Memory B cell (primary cell): Measurements from ENCODE around the gene CGB5.
"Not testable (repeated sequence)": the region's sequence is repeated elsewhere in the genome, so short reads cannot be mapped to it uniquely, and the experiment has no call there.

Experiments
- ATAC-seq: fragments of 150-1000 bp; cut with Tn5 transposase; 2 replicates; pipeline ENCODE4 v1.10.0; 2021; ENCODE audit warnings: low read depth, mild to moderate bottlenecking, moderate library complexity
- DNase-seq, 2 donors: peaks; one replicate each; pipeline ENCODE4 v3.0.0; 2022; ENCODE audit warnings: low spot score in 2 of 2
- H3K27ac Mint-ChIP-seq: one replicate; pipeline ENCODE4 v1.8.0; 2022; ENCODE audit warnings: mild to moderate bottlenecking, moderate library complexity, mixed read lengths
- H3K27me3 Mint-ChIP-seq: one replicate; pipeline ENCODE4 v1.8.0; 2022; ENCODE audit warnings: mixed read lengths
- H3K36me3 Mint-ChIP-seq: one replicate; pipeline ENCODE4 v1.8.0; 2022; ENCODE audit warnings: mild to moderate bottlenecking, mixed read lengths
- H3K4me1 Mint-ChIP-seq: one replicate; pipeline ENCODE4 v1.8.0; 2022; ENCODE audit warnings: mixed read lengths
- H3K4me3 Mint-ChIP-seq: one replicate; pipeline ENCODE4 v1.8.0; 2022; ENCODE audit warnings: mild to moderate bottlenecking, moderate library complexity, mixed read lengths
- H3K9me3 Mint-ChIP-seq: one replicate; pipeline ENCODE4 v1.8.0; 2022; ENCODE audit warnings: mixed read lengths

The CGB5 gene

GRCh38 chr19:49031642-49032301 is 11.9 kb upstream of the CGB5 start, which contains the start of gene CGB2:
CGB2 (plus strand) TSS chr19:49031890; CDS start chr19:49032096, 206 bp downstream.
- H3K27ac Mint-ChIP-seq, H3K4me3 Mint-ChIP-seq, H3K27me3 Mint-ChIP-seq, H3K36me3 Mint-ChIP-seq, H3K4me1 Mint-ChIP-seq, H3K9me3 Mint-ChIP-seq, DNase-seq: not testable (repeated sequence)
- peak; percentile 74 for ATAC-seq

DNA sequence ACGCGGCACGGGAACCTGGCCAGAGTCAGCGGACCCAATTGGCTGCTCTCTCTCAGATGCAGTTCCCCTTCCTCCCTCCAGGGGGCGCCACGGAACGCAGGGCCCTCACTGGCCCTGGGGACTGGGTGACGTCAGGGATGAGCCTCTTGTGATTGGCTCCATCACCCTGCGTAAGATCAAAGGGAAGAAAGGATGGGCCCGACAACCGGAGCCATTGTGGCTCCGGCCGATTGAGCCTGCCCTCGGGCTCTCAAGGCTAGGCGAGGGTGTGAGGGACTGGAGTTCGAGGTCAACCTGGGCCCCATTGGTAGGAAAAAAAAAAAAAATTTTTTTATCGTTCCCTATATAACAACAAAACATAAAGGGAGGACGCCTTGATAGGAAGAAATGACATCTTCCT is 6.8 kb upstream of the CGB5 start, which contains the start of gene CGB1:
Gene CGB1, minus strand, starts transcription at position 81 of the 400 bp plus-strand sequence. CDS start 184 bp downstream, outside the sequence.
- not testable (repeated sequence) for H3K9me3 Mint-ChIP-seq, H3K4me3 Mint-ChIP-seq, H3K36me3 Mint-ChIP-seq, H3K27ac Mint-ChIP-seq, ATAC-seq, DNase-seq, H3K4me1 Mint-ChIP-seq, H3K27me3 Mint-ChIP-seq

- H3K36me3 Mint-ChIP-seq, DNase-seq, H3K4me3 Mint-ChIP-seq, H3K27ac Mint-ChIP-seq, H3K9me3 Mint-ChIP-seq, H3K4me1 Mint-ChIP-seq, ATAC-seq, H3K27me3 Mint-ChIP-seq: not testable (repeated sequence)
These were observed 5.5 kb upstream of the CGB5 start for GRCh38 chr19:49038111-49038510.

GRCh38 chr19:49038557-49039276 is 4.9 kb upstream of the CGB5 start:
- ATAC-seq, H3K4me1 Mint-ChIP-seq, DNase-seq: not testable (repeated sequence)

DNA sequence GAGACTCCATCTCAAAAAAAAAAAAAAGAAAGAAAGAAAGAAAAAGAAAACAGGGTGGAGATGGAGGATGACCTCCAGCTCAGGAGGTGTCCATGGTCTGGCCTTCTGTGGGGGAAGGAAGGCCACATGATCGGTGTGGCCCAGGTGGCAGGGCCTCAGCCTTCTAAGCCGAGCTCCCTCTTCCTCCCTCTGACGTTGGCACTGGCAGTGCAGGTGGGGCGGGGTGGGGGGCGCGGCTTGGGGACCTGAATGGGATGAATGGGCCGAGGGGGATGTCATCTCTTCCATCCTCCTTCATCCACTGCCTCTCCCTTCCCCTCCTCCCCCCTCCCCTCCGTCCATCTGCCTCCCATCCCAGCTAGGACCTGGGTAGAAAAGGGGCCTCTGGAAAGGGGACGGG is 3.9 kb upstream of the CGB5 start:
- not testable (repeated sequence) for H3K4me1 Mint-ChIP-seq, H3K9me3 Mint-ChIP-seq, ATAC-seq, DNase-seq, H3K27me3 Mint-ChIP-seq, H3K4me3 Mint-ChIP-seq, H3K27ac Mint-ChIP-seq, H3K36me3 Mint-ChIP-seq

More at GRCh38 chr19:49038557-49039276, 4.9 kb upstream of the CGB5 start:
- H3K36me3 Mint-ChIP-seq, H3K27ac Mint-ChIP-seq, H3K4me3 Mint-ChIP-seq, H3K9me3 Mint-ChIP-seq, H3K27me3 Mint-ChIP-seq: not testable (repeated sequence)

DNA sequence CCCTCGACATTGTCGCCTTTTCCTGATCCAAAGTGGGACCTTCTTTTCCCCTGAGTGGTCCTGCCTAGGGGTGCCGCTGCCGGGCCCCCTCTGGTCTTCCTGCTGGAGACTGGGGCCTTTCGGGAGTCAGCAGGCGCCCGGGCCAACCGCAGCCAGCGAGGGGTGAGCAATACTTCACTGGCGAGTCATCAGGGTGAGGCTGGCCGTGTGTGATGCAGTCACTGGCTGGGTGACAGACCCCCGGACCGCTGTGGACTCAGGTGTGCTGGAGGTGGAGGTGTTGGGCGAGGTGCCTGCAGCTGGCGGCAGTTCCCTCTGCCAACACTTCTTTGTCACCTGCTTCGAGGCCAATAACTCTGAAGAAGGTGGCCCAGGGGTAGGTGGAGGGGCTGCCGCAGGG is 1.5 kb upstream of the CGB5 start:
- Mint-ChIP-seq H3K27me3 (peaks cover 4% of the 10 kb centered on the region), H3K4me1 (peaks cover 3% of the 10 kb centered on the region), H3K36me3 (no peaks in the 10 kb centered on the region), H3K27ac (no peak overlapping the region), H3K9me3 (no peaks in the 10 kb centered on the region), H3K4me3 (no peak overlapping the region)
- DNase-seq (no peak), ATAC-seq (no peak)

GRCh38 chr19:49042666-49043065 is 982 bp upstream of the CGB5 start:
- H3K4me1 Mint-ChIP-seq, H3K27ac Mint-ChIP-seq, H3K36me3 Mint-ChIP-seq, DNase-seq, H3K27me3 Mint-ChIP-seq, H3K4me3 Mint-ChIP-seq, H3K9me3 Mint-ChIP-seq, ATAC-seq: not testable (repeated sequence)

DNA sequence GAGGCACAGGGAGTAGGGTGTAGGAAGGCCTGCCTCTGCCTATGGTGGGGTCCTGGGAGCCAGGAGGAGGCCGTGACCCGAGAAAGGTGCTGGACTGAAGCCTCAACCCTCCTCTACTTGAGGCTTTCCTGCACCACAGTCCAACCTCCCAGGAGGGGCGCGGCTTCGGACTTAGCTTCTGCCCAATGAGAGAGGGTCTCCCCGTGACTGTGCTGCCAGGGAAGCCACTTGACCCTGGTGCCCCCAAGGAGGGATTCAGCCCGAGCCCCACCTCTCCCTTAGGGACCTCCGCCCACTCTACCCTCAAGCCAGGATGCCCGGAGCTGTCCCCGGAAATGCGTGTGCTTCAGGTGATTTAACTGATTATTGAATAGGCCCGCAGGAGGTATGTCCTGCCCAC is 5.4 kb downstream of the CGB5 start, which contains the start of gene CGB8:
Gene CGB8, minus strand, starts transcription at position 101 of the 400 bp plus-strand sequence. CDS start 372 bp downstream, outside the sequence.
- not testable (repeated sequence) for DNase-seq, H3K36me3 Mint-ChIP-seq, H3K27ac Mint-ChIP-seq, H3K4me1 Mint-ChIP-seq, H3K4me3 Mint-ChIP-seq, H3K9me3 Mint-ChIP-seq, ATAC-seq, H3K27me3 Mint-ChIP-seq

GRCh38 chr19:49049834-49050233 is 6.2 kb downstream of the CGB5 start:
- not testable (repeated sequence) for DNase-seq, H3K27ac Mint-ChIP-seq, H3K4me3 Mint-ChIP-seq, H3K27me3 Mint-ChIP-seq, ATAC-seq, H3K9me3 Mint-ChIP-seq, H3K36me3 Mint-ChIP-seq, H3K4me1 Mint-ChIP-seq

GRCh38 chr19:49050376-49051033 is 6.9 kb downstream of the CGB5 start:
- H3K9me3 Mint-ChIP-seq, H3K4me1 Mint-ChIP-seq: not testable (repeated sequence)

GRCh38 chr19:49056101-49056901 is 12.7 kb downstream of the CGB5 start:
- H3K27ac Mint-ChIP-seq: no peak overlapping the region
- peaks cover 16% of the 10 kb centered on the region for H3K4me1 Mint-ChIP-seq
- peaks cover 21% of the 10 kb centered on the region for H3K27me3 Mint-ChIP-seq
- ATAC-seq (peak; percentile 82), DNase-seq (peak; percentile 46 to 63)
- H3K9me3 Mint-ChIP-seq: peaks cover 2% of the 10 kb centered on the region
- H3K36me3 Mint-ChIP-seq: peaks cover 2% of the 10 kb centered on the region
- peak overlapping the region; percentile 79 for H3K4me3 Mint-ChIP-seq

More at GRCh38 chr19:49050376-49051033, 6.9 kb downstream of the CGB5 start:
- not testable (repeated sequence) for H3K36me3 Mint-ChIP-seq, DNase-seq, H3K27me3 Mint-ChIP-seq, ATAC-seq, H3K27ac Mint-ChIP-seq, H3K4me3 Mint-ChIP-seq

- H3K27me3 Mint-ChIP-seq: peaks cover 25% of the 10 kb centered on the region
- H3K27ac Mint-ChIP-seq, H3K9me3 Mint-ChIP-seq, H3K36me3 Mint-ChIP-seq, ATAC-seq: not testable (repeated sequence)
- H3K4me3 Mint-ChIP-seq: peak overlapping the region; percentile 79
- peaks cover 16% of the 10 kb centered on the region for H3K4me1 Mint-ChIP-seq
- peak in 1 of 2 donors; percentile 31 for DNase-seq
These were observed 13.4 kb downstream of the CGB5 start for GRCh38 chr19:49056902-49057596.

- H3K27ac Mint-ChIP-seq: no peak within 1 kb of the TSS
- peaks cover 25% of the 10 kb centered on the region for H3K27me3 Mint-ChIP-seq
- peaks cover 16% of the 10 kb centered on the region for H3K4me1 Mint-ChIP-seq
These were observed 14.1 kb downstream of the CGB5 start, which contains the start of gene CGB7 for GRCh38 chr19:49057636-49058234. CGB7 (minus strand) TSS chr19:49057749; CDS start chr19:49055375, 2,374 bp downstream.

More at GRCh38 chr19:49057636-49058234, 14.1 kb downstream of the CGB5 start, which contains the start of gene CGB7:
- peaks cover 2% of the 10 kb centered on the region for H3K36me3 Mint-ChIP-seq
- ATAC-seq: no peak
- H3K4me3 Mint-ChIP-seq: peak within 1 kb of the TSS; percentile 79
- H3K9me3 Mint-ChIP-seq: peaks cover 2% of the 10 kb centered on the region
- no peak for DNase-seq
